ENCODE measurements around the gene VTCN1. TPM values are rescaled to one million over a fixed set of nuclear protein-coding genes. Genes with fewer than 3 reads are reported as not detected.

The VTCN1 gene
- total and polyA plus RNA-seq, 2 of the 8 experiments (the other 6 are each of a cell fraction or from before 2014, with no cell fraction given): 0.32 TPM; not detected in 1

- Histone ChIP-seq H2BK12ac (ENCODE audit: low read depth, low read length) (no peak overlapping the region), H3K56ac (replicated peaks; ENCODE audit: insufficient read length, low read depth, low read length) (no peak overlapping the region), H3K4me2 (ENCODE audit: insufficient read depth in 1 of 2, low read depth in 2 of 2, low read length in 2 of 2) (no peak overlapping the region), H3K27ac (ENCODE audit: low read depth, low read length) (no peak overlapping the region), H2BK20ac (ENCODE audit: low read length) (no peak overlapping the region), H2AK5ac (ENCODE audit: low read depth, low read length) (no peak overlapping the region), H2BK120ac (replicated peaks; ENCODE audit: low read depth, low read length) (no peak overlapping the region), H4K91ac (replicated peaks; ENCODE audit: insufficient read length, low read length) (no peak overlapping the region), H3K4ac (replicated peaks; ENCODE audit: insufficient read length, low read depth, low read length) (no peak overlapping the region), H2BK5ac (ENCODE audit: low read depth, low read length) (no peak overlapping the region), H3K9ac (replicated peaks in 1 of 4; ENCODE audit: extremely low read depth in 1 of 4, low read depth in 3 of 4, low read length in 3 of 4) (no peak overlapping the region), H2BK15ac (ENCODE audit: low read length) (no peak overlapping the region), H3K14ac (ENCODE audit: insufficient read length) (no peak overlapping the region), H4K20me1 (replicated peaks in 1 of 2; ENCODE audit: control insufficient read depth in 1 of 2, insufficient read depth in 2 of 2, low read length in 2 of 2) (peaks cover 2 to 3% of the 10 kb centered on the region in 2 experiments), H3K4me3 (ENCODE audit: extremely low read depth in 1 of 4, insufficient read depth in 2 of 4, low read depth in 3 of 4, low read length in 4 of 4) (no peak overlapping the region), H3K23ac (ENCODE audit: insufficient read length) (no peak overlapping the region), H4K5ac (ENCODE audit: insufficient read length, low read depth, low read length) (no peak overlapping the region), H3K27me3 (replicated peaks in 1 of 4; ENCODE audit: control insufficient read depth in 3 of 4, extremely low read depth in 1 of 4, insufficient read depth in 3 of 4, low read length in 3 of 4) (no peaks in the 10 kb centered on the region), H3K23me2 (ENCODE audit: low read depth, low read length) (no peaks in the 10 kb centered on the region), H3K9me3 (ENCODE audit: insufficient read depth in 2 of 2, low read depth in 1 of 2, low read length in 1 of 2) (no peaks in the 10 kb centered on the region), H3K79me1 (ENCODE audit: low read depth, low read length) (no peaks in the 10 kb centered on the region), H3K36me3 (ENCODE audit: control insufficient read depth in 2 of 4, insufficient read depth in 4 of 4, low read length in 3 of 4) (peaks cover 31 to 75% (median 58%) of the 10 kb centered on the region in 4 experiments), H2AFZ (ENCODE audit: low read length) (no peak overlapping the region), H3K79me2 (ENCODE audit: control insufficient read depth in 1 of 2, insufficient read depth in 2 of 2, low read length in 2 of 2) (no peaks in the 10 kb centered on the region), H3K18ac (ENCODE audit: extremely low read depth, low read length) (no peak overlapping the region), H4K8ac (ENCODE audit: extremely low read depth, insufficient read depth, low read length) (no peak overlapping the region), H3K4me1 (replicated peaks in 1 of 4; ENCODE audit: control insufficient read depth in 3 of 4, insufficient read depth in 4 of 4, low read length in 3 of 4) (no peaks in the 10 kb centered on the region)
- no peak for FAIRE-seq
- CTCF ChIA-PET (ENCODE audit: partially characterized antibody): interaction anchor here (1.1 to 3.3 kb wide), 4 partner anchors 8 to 183 kb away, joined by 3 to 15 read pairs (median 4); no protein-coding TSS in a partner anchor
- POLR2A ChIA-PET (ENCODE audit: partially characterized antibody): interaction anchor here (1.0 to 1.8 kb wide), 3 partner anchors 9 to 10 kb away, joined by 3 to 4 read pairs (median 3); no protein-coding TSS in a partner anchor
- DNase-seq (ENCODE audit: low read depth in 1 of 2, low spot score in 2 of 2): no peak
- 94% methylated on average over 1 of the region's 1 CpG; no CpG with 5 or more reads in 1 of the 2 experiments for WGBS, 2 experiments (ENCODE audit: extremely low coverage in 1 of 2, insufficient coverage in 1 of 2, insufficient read length in 1 of 2, insufficient replicate concordance in 2 of 2, low coverage in 1 of 2, low lambda C conversion rate in 2 of 2, missing lambda C conversion rate in 1 of 2)
- TF ChIP-seq EP300 (IDR thresholded peaks at IDR 0.05; ENCODE audit: borderline replicate concordance in 1 of 2, low read depth in 2 of 2, low read length in 2 of 2): no peak
- TF ChIP-seq PHF8 (conservative IDR thresholded peaks at IDR 0.05; ENCODE audit: low read depth, low read length): no peak
- no peak for TF ChIP-seq JUN (IDR thresholded peaks at IDR 0.05; ENCODE audit: low read depth, low read length)
- no peak for TF ChIP-seq SIN3A (conservative IDR thresholded peaks at IDR 0.05 in 1 of 2, IDR thresholded peaks at IDR 0.05 in 1 of 2; ENCODE audit: low read depth in 1 of 2, low read length in 2 of 2)
- TF ChIP-seq BCL11A (IDR thresholded peaks at IDR 0.05; ENCODE audit: low read depth in 2 of 2, low read length in 2 of 2): no peak
- no peak for TF ChIP-seq CHD1 (IDR thresholded peaks at IDR 0.05; ENCODE audit: low read depth, low read length)
- no peak for TF ChIP-seq POLR2A (IDR thresholded peaks at IDR 0.05; ENCODE audit: control extremely low read depth in 1 of 2, low read depth in 2 of 2, low read length in 2 of 2)
- no peak for TF ChIP-seq CBX5 (IDR thresholded peaks at IDR 0.05; ENCODE audit: low read depth, low read length)
- no peak for TF ChIP-seq MAX (IDR thresholded peaks at IDR 0.05)
- TF ChIP-seq NANOG (IDR thresholded peaks at IDR 0.05; ENCODE audit: insufficient read depth, low read depth, low read length, poor library complexity, severe bottlenecking): no peak
- no peak for TF ChIP-seq GABPA (IDR thresholded peaks at IDR 0.05; ENCODE audit: borderline replicate concordance, insufficient read depth, low read length)
- no peak for TF ChIP-seq EZH2 (IDR thresholded peaks at IDR 0.05; ENCODE audit: low read depth, low read length, severe bottlenecking)
- no peak for TF ChIP-seq SAP30 (IDR thresholded peaks at IDR 0.05; ENCODE audit: insufficient read depth, insufficient replicate concordance, low read length)
Measured at GRCh38 chr1:117101334-117101733, 109.4 kb downstream of the VTCN1 start.

All from H1 (cell line).